Adrenal gland (tissue), 12 donors: Measurements from ENCODE around the gene TFPI. TPM values are rescaled to one million over a fixed set of nuclear protein-coding genes. Genes with fewer than 3 reads are reported as not detected.

ENCODE experiments used
- DNase-seq, 7 donors: peaks; one replicate each; pipeline ENCODE4 v3.0.0-alpha.2; 2019 to 2020
- H3K27ac ChIP-seq, 5 donors: fragments of 200-600 bp; sonication (generic) in 4 of 5; 1 replicate in 3 of 5; 2 replicates in 2 of 5; pipeline versions ENCODE4 v1.5.1 to v1.8.0; 2016 to 2020; ENCODE audit warnings: mild to moderate bottlenecking in 1 of 5
- H3K27me3 ChIP-seq: fragments of 200-600 bp; 2 replicates; pipeline ENCODE4 v1.8.0; 2021
- H3K36me3 ChIP-seq, 2 donors: fragments of 200-600 bp; replicated peaks in 1 of 2; 1 replicate in 1 of 2; 2 replicates in 1 of 2; pipeline versions ENCODE4 v1.5.1 to v1.8.0; 2018 to 2022
- H3K4me1 ChIP-seq, 2 donors: fragments of 200-600 bp; replicated peaks in 1 of 2; 1 replicate in 1 of 2; 2 replicates in 1 of 2; pipeline versions ENCODE4 v1.5.1 to v1.8.0; 2018 to 2021
- H3K4me3 ChIP-seq, 4 donors: fragments of 200-600 bp; sonication (generic) in 3 of 4; one replicate each; pipeline ENCODE4 v1.5.1; 2016 to 2018
- H3K9me3 ChIP-seq, 3 donors: fragments of 200-600 bp; sonication (generic) in 1 of 3; replicated peaks in 1 of 3; 1 replicate in 2 of 3; 2 replicates in 1 of 3; pipeline versions ENCODE4 v1.5.1 to v1.8.0; 2016 to 2021
- CTCF ChIP-seq, 6 experiments: fragments of 450-650 bp in 4 of 6; fragments of 200-600 bp in 2 of 6; sonication (generic) in 1 of 6; IDR thresholded peaks; 1 replicate in 5 of 6; 2 replicates in 1 of 6; pipeline versions ENCODE4 v1.5.1 to v1.8.0; 2016 to 2021; ENCODE audit warnings: antibody characterized with exemption in 6 of 6, mild to moderate bottlenecking in 2 of 6, moderate library complexity in 1 of 6
- POLR2A ChIP-seq, 2 donors: fragments of 450-650 bp; IDR thresholded peaks; one replicate each; pipeline ENCODE4 v1.6.1; 2017; ENCODE audit warnings: antibody characterized with exemption in 2 of 2, mild to moderate bottlenecking in 2 of 2, moderate library complexity in 1 of 2
- WGBS, 4 donors: extraction: QIAGEN DNeasy Blood & Tissue Kit in 2 of 4; methylation state at CpG; one replicate each; pipeline versions ENCODE4 v1.1.5 to v1.1.7; 2013 to 2017; 5-methylcytosine and 5-hydroxymethylcytosine counted together
- intact Hi-C, 2 donors: fragments of 100-400 bp; cut with DNase I; formaldehyde crosslinking; loops; one replicate each; pipeline versions ENCODE4 v1.14.1 to v1.15.0; 2022 to 2023
- polyA plus RNA-seq, 3 donors: library from polyadenylated mRNA; stranded (reverse); fragments of 200-250 nt in 2 of 3; fragments of 350-450 nt in 1 of 3; fragmentation: Illumina TruSeq in 1 of 3; extraction: RNeasy Lipid Tissue Mini Kit (QIAGEN cat#74804) in 1 of 3; gene quantifications; one replicate each; pipeline ENCODE4 v1.2.3, GENCODE V29; 2013 to 2014
- total RNA-seq, 9 donors: library from RNA; depleted of rRNA in 4 of 9; stranded (reverse); fragments of >200 nt in 4 of 9; fragments of 120-200 nt in 1 of 9; fragmentation: NEBNext Ultra II Directional in 1 of 9; extraction: Animal tissue kit (Norgen Biotek cat#: 25700) in 1 of 9; gene quantifications; one replicate each; pipeline versions ENCODE4 v1.1.0 to v1.2.4, GENCODE V29; 2013 to 2023
- donor health status: healthy with polysubstance abuse.
- donor health status: Bipolar disorder and iron deficiency.
- donor health status: DM: yes; HTN: yes; CAD: no.
- donor health status: DM: no; HTN: no; CAD: no.
- donor health status: DM: no; HTN: no; CAD: no.
- donor health status: DM: yes; HTN: yes; CAD: no.

TFPI gene
- total and polyA plus RNA-seq, 12 donors = 19.7 to 104 (median 33.9) TPM

- H3K27me3 ChIP-seq = no peaks in the 10 kb centered on the region
- peaks cover 0 to 3% of the 10 kb centered on the region in 2 donors for H3K4me1 ChIP-seq
- no peak for DNase-seq
- H3K9me3 ChIP-seq = no peaks in the 10 kb centered on the region
- H3K4me3 ChIP-seq = no peak overlapping the region
- H3K36me3 ChIP-seq = no peaks in the 10 kb centered on the region
- WGBS, 4 donors = 63 to 79% (median 66%) methylated on average over 7 of the region's 7 CpGs
- intact Hi-C loops = loop anchor here (5.0 kb wide), 3 partner anchors 77 to 342 kb away; no protein-coding TSS in a partner anchor
- TF ChIP-seq CTCF (IDR thresholded peaks at IDR 0.05) = no peak
- TF ChIP-seq POLR2A (IDR thresholded peaks at IDR 0.05) = no peak
- no peak overlapping the region for H3K27ac ChIP-seq
These were observed 53.5 kb downstream of the TFPI start for GRCh38 chr2:187500585-187501359.

- peak; percentile 45 to 81 (median 54) for DNase-seq
- H3K36me3 ChIP-seq = no peaks in the 10 kb centered on the region
- no peak overlapping the region for H3K4me3 ChIP-seq
- peak; percentile 66 to 93 (median 84) for TF ChIP-seq CTCF (IDR thresholded peaks at IDR 0.05)
- no peak for TF ChIP-seq POLR2A (IDR thresholded peaks at IDR 0.05)
- H3K27ac ChIP-seq = no peak overlapping the region
- H3K27me3 ChIP-seq = no peaks in the 10 kb centered on the region
- H3K4me1 ChIP-seq = peaks cover 0 to 3% of the 10 kb centered on the region in 2 donors
- no peaks in the 10 kb centered on the region for H3K9me3 ChIP-seq
- intact Hi-C loops = loop anchor here (5.0 kb wide), 3 partner anchors 77 to 342 kb away; no protein-coding TSS in a partner anchor
- WGBS, 4 donors = 10 to 16% (median 12%) methylated on average over 2 of the region's 2 CpGs
These were observed 54.2 kb downstream of the TFPI start for GRCh38 chr2:187499941-187500532.

GRCh38 chr2:187497858-187498463, 56.3 kb downstream of the TFPI start:
- Histone ChIP-seq H3K9me3 (no peaks in the 10 kb centered on the region), H3K36me3 (no peaks in the 10 kb centered on the region), H3K4me3 (no peak overlapping the region), H3K27ac (no peak overlapping the region), H3K27me3 (no peaks in the 10 kb centered on the region), H3K4me1 (peaks cover 0 to 3% of the 10 kb centered on the region in 2 donors)
- no peak for DNase-seq
- TF ChIP-seq CTCF (IDR thresholded peaks at IDR 0.05) (peak in 5 of 6 experiments; percentile 10 to 59 (median 27)), POLR2A (IDR thresholded peaks at IDR 0.05) (no peak)
- intact Hi-C loops = no loop called here
- 13 to 21% (median 15%) methylated on average over 1 of the region's 1 CpG for WGBS, 4 donors

- intact Hi-C loops = no loop called here
These were observed 57.1 kb downstream of the TFPI start for GRCh38 chr2:187497140-187497539.

More at GRCh38 chr2:187497140-187497539, 57.1 kb downstream of the TFPI start:
- no peaks in the 10 kb centered on the region for H3K9me3 ChIP-seq
- no peak for DNase-seq
- 84 to 90% (median 88%) methylated on average over 2 of the region's 2 CpGs for WGBS, 4 donors
- H3K4me1 ChIP-seq = peaks cover 0 to 3% of the 10 kb centered on the region in 2 donors
- no peaks in the 10 kb centered on the region for H3K27me3 ChIP-seq
- TF ChIP-seq POLR2A (IDR thresholded peaks at IDR 0.05) (no peak), CTCF (IDR thresholded peaks at IDR 0.05) (no peak)
- H3K4me3 ChIP-seq = no peak overlapping the region
- no peak overlapping the region for H3K27ac ChIP-seq
- no peaks in the 10 kb centered on the region for H3K36me3 ChIP-seq
